ENCODE results near the gene MPPED1.

GRCh38 chr22:43470253-43470652, 58.4 kb downstream of the MPPED1 start:
- TF ChIP-seq CTCF (conservative IDR thresholded peaks at IDR 0.05 in 1 of 2, IDR thresholded peaks at IDR 0.05 in 1 of 2; ENCODE audit: extremely low read depth in 1 of 2, insufficient read depth in 1 of 2, low read depth in 1 of 2, low read length in 2 of 2), result no peak
- TF ChIP-seq EZH2 (IDR thresholded peaks at IDR 0.05; ENCODE audit: borderline replicate concordance, low read length), result no peak

Measured in mammary epithelial cell (primary cell).